DMS53 treated with DMSO at 0.1 percent for 48 hours (cell line): ENCODE results near the gene MVB12B.

Source experiments
- DNase-seq: peaks from one replicate; lab custom pipeline; 2025; ENCODE audit not compliant: unreplicated experiment; lab: John Stamatoyannopoulos, UW

MVB12B gene

GRCh38 chr9:126401581-126401980, 75.0 kb downstream of the MVB12B start:
- DNase-seq, result no peak

DNA sequence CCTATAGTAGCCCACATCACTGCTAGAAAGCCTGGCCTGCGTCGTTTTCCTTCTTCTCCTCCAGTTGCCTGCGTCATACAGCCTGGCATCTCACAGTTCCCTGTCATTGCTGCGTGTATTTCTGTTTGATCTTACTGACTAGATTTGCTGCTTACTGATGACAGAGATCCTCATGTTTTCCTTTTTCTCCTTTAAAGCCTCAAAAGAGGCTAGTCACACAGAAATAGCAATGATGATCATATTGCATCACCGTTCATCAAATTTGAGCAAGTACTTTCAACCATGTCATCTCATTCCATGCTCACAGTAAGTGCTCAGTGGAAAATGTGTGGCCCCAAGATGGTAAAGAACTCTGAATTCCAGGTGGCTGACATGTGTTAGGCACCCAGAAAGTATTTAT, 76.8 kb downstream of the MVB12B start:
- DNase-seq, result no peak

GRCh38 chr9:126404459-126404858, 77.8 kb downstream of the MVB12B start:
- no peak for DNase-seq

GRCh38 chr9:126406075-126406667, 79.5 kb downstream of the MVB12B start:
- DNase-seq, result no peak

DNA sequence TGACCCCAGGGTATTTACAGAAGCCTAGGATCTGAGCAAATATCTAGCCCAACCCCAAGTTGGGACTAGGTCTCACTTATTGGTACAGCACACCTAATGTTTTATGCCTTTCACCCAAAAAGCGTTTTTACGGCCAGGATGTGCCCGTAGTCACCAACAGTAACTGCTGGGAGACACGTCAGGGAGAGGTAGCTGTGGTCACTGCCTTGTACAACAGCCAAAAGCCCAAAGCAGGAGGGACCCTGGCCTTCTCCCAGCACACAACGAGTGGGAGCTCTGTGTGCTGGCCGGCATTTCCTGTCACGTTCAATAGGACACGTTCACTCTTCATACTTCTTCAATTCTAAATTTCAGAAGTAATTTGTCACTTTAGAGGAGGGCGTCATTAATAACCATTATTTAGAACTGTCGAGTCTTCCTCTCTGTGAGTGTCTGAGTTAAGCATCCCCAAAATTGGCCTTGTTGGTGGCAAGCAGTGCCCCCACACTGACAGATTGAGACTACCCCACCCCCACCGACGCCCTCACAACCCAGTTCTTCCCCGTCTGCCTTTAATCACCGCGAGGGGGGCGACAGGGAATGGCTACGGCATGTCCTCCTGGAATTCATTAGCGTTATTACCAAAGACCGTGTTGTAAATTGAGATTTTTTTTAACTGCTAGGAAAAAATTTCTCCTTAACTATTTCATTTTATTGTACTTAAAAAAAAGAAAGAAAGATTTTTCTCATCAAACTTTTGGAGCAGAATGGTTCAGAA, 80.7 kb downstream of the MVB12B start:
- no peak for DNase-seq

DNA sequence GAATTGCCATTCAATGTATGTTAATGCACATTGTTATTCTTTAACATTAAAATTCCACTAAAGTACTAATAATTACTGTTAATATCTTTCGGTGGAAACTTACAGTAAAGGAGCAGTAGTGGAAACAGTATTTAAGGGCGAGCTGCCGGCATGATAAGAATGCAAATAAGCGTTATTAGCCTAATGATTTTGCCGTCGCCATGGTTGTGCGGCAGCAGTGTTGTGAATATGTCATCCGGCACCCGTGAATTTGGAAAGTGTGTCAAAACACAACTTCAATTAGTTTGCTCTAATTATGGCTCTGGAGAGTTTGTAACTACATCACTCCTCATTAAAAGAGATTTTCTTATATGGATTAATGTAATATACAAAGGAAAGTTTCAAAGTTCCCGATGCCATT, 81.4 kb downstream of the MVB12B start:
- no peak for DNase-seq

DNA sequence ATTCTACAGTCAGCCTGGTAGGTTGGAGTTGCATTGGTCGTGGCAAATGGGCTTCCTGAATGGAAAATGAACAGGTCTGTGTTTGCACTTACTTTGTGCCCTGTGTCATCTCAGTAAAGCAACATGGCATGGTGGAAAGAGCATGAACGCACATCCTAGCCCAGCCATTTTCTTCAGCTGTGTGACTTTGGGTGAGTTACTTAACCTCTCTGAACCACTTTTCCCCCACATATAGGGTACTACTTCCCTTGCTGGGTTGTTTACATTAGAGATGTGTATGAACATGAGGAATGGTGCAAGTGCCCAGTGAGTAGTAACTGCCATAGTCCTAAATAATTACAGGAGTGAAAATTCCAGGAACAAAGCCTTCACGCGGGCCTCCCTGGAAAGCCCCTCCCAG, 83.6 kb downstream of the MVB12B start:
- no peak for DNase-seq

GRCh38 chr9:126411225-126411947, 84.8 kb downstream of the MVB12B start:
- peak; percentile 45 for DNase-seq

GRCh38 chr9:126411948-126412284, 85.3 kb downstream of the MVB12B start:
- DNase-seq, result peak; percentile 45

- DNase-seq, result no peak
These were observed 86.3 kb downstream of the MVB12B start for GRCh38 chr9:126412905-126413304.

DNA sequence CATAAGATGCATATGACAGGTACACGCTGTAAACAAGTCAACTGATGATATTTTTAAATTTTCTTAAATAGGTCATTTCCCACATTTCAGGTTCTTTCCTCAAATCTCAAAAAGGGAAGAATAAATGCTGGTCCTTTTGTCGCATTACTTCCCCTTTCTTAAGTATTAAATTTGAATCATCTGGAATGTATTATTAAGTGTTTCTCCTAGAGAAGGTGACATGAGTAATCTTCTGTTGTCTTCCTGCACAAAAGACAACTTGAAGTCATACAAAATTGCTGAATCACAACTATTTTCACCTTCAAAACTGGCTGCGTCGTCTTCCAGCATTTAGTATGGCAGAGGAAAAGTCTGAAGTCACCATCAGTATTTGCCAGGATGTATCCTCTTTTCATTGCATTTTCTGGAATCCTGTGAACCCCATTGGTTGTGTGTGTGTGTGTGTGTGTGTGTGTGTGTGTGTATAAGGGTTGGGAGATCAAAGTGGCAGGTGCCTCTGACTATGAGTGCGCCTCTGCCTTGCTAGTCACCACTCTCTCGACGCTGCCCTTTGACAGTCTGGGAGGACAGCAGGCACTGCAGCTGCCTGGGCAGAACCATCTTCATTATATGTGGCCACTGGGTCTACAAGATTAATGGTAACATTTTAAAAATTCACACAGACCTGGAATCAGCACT, 86.9 kb downstream of the MVB12B start:
- peak; percentile 79 for DNase-seq

DNA sequence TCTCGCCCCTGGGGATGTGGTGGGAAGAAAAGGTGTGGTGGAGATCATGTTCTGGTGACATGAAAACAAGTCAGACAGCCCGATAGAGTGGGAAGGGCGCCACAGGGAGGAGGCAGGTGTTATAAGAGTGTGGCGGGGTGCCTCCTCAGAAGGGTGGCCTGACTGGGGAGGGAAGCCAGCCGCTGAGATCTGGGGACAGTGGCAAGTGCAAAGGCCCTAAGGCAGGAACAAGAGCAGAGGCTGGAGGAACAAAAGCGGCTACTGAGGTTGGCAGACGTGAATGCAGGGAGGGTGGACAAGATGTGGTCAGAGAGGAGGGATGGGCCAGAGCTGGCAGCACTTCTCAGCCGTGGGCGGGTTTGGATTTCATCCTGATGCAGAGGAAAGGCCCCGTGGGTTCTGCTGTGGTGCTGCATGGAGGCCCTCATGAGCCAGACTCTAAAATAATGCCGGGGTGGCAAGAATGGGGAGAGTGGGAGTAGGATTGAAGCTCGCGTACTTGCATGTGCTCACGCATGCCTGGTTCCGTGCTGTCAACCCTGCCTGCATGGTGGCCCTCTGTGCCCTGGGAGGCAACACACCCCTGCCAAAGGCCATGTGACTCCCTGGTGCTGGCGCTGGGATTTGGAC, 89.2 kb downstream of the MVB12B start:
- no peak for DNase-seq

GRCh38 chr9:126417043-126417442, 90.4 kb downstream of the MVB12B start:
- peak; percentile 83 for DNase-seq

- DNase-seq, result no peak
These were observed 91.1 kb downstream of the MVB12B start for GRCh38 chr9:126417684-126418083.

DNA sequence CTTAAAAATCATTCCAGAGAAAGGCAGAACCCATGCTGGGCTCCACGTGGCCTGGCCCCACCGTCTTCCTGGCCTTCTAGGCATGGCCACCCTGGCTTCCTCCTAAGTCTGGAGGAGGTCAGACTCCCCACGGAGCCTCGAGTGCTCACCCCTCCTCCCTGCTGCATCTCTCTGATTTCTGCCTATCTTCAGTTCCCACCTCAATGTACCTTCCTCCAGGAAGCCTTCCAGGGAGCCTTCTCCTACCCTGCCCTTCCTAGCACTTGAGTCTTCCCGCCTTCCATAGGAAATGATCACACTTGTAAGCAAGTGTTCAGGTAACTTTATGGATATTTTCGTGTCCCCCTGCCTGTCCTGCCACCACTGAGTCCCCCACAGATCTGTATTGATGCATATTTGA, 92.0 kb downstream of the MVB12B start:
- no peak for DNase-seq

DNA sequence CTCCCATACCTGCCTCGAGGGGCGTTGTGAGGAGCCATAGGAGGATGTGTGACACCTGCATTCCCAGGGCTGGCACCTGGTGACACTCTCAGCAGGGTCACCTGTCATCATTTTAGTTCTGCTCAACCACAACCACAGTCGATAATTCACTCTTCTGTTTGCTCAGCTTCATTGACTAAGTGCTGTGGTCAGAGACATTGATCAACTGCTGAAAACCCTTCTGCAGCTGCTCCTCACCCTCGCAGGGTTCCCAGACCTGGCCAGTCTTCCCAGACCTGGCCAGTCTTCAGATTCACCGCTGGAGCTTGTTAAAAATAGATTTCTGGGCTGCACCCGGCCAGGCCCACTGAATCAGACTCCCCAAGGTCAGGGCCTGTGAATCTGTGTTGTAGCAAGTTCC, 92.8 kb downstream of the MVB12B start:
- DNase-seq, result peak; percentile 96

- DNase-seq, result peak; percentile 48
These were observed 93.5 kb downstream of the MVB12B start for GRCh38 chr9:126420135-126420534.

GRCh38 chr9:126420643-126421564, 94.3 kb downstream of the MVB12B start:
- DNase-seq, result peak; percentile 96

DNA sequence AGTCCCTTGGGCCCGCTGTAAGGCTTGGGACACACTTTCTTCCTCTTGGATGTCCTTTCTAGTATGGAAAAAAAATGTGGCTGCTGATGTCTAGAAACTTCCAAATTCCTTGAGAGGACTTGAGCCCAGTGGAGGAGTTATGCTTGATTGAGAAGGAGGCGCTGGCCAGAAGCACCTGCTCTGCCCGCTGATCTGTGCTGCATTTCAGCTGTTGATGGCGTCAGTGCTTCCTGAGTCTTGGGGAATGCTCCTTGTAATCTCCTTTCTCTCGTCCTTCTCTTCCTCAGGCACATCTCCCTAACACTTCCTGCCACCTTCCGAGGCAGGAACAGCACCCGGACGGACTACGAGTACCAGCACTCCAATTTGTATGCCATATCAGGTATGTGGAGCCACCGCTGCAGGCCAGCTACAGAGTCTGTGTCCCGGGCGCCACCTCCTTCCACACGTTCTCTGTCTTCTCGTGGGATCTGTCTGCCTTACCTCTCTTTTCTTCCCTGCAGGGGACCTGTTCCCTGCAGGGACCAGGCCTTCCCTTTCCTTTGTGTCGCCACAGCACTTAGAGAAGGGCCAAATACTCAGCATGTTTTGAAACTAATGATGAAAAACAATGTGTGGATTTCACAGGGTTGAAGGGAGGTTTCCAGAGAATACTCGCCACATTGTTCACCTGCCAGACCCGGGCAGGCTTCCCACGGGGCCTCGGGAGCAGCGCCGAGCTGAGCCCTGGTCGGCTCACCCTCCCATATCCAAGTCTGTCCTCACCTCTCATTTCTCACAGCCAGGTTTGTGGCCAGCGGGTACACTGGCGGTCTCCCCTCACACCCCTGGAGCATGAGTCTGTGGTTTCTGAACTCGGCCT, 95.2 kb downstream of the MVB12B start:
- DNase-seq, result peak; percentile 46
